Gastroesophageal sphincter (tissue), 4 donors: ENCODE measurements around the gene EIF4ENIF1. TPM values are rescaled to one million over a fixed set of nuclear protein-coding genes. Genes with fewer than 3 reads are reported as not detected.

Source experiments
- ATAC-seq: fragments of 150-250 bp; one replicate; pipeline ENCODE4 v1.9.1; 2016; ENCODE audit warnings: mild to moderate bottlenecking, moderate library complexity
- H3K27ac ChIP-seq, 4 donors: fragments of 200-600 bp; sonication (generic) in 3 of 4; 1 replicate in 3 of 4; 2 replicates in 1 of 4; pipeline ENCODE4 v1.5.1; 2016 to 2019
- H3K27me3 ChIP-seq: fragments of 200-600 bp; sonication (generic); one replicate; pipeline ENCODE4 v1.5.1; 2019
- H3K36me3 ChIP-seq, 2 donors: fragments of 200-600 bp; sonication (generic); one replicate each; pipeline ENCODE4 v1.5.1; 2019; ENCODE audit warnings: control low read depth in 1 of 2
- H3K4me1 ChIP-seq, 3 donors: fragments of 200-600 bp; sonication (generic); 1 replicate in 2 of 3; 2 replicates in 1 of 3; pipeline ENCODE4 v1.5.1; 2016 to 2019; ENCODE audit warnings: control low read depth in 2 of 3
- H3K4me3 ChIP-seq, 2 donors: fragments of 200-600 bp; sonication (generic); one replicate each; pipeline ENCODE4 v1.5.1; 2019; ENCODE audit warnings: mild to moderate bottlenecking in 1 of 2, moderate library complexity in 1 of 2
- H3K9me3 ChIP-seq, 3 donors: fragments of 200-600 bp; sonication (generic); one replicate each; pipeline ENCODE4 v1.5.1; 2017 to 2019; ENCODE audit warnings: control low read depth in 2 of 3
- EP300 ChIP-seq: sonication (generic); formaldehyde crosslinking; IDR thresholded peaks from one replicate; pipeline ENCODE4 v1.6.1; 2017; ENCODE audit warnings: antibody characterized with exemption, mild to moderate bottlenecking
- POLR2A ChIP-seq, 2 donors: fragments of 450-650 bp; IDR thresholded peaks; one replicate each; pipeline ENCODE4 v1.6.1; 2017; ENCODE audit warnings: antibody characterized with exemption in 2 of 2, mild to moderate bottlenecking in 2 of 2, moderate library complexity in 1 of 2
- POLR2AphosphoS5 ChIP-seq: sonication (generic); formaldehyde crosslinking; IDR thresholded peaks from one replicate; pipeline ENCODE4 v1.6.1; 2017; ENCODE audit warnings: antibody characterized with exemption
- WGBS, 2 donors: methylation state at CpG; one replicate each; pipeline ENCODE4 v1.1.5; 2018; ENCODE audit warnings: low coverage in 1 of 2; 5-methylcytosine and 5-hydroxymethylcytosine counted together
- total RNA-seq, 4 donors: library from RNA; depleted of rRNA; stranded (reverse); fragments of >200 nt; gene quantifications; one replicate each; pipeline ENCODE4 v1.1.0, GENCODE V29; 2016
- TF ChIP-seq, protein P1 (sequence below), 4 experiments: fragments of 200-600 bp in 2 of 4; fragments of 450-650 bp in 2 of 4; sonication (generic) in 1 of 4; IDR thresholded peaks; one replicate each; pipeline ENCODE4 v1.5.1; 2017 to 2019; ENCODE audit warnings: antibody characterized with exemption in 4 of 4, mild to moderate bottlenecking in 2 of 4, moderate library complexity in 2 of 4

The EIF4ENIF1 gene
- total RNA-seq, 4 donors from 2014 or later = 18.4 to 24.0 (median 20.5) TPM

DNA sequence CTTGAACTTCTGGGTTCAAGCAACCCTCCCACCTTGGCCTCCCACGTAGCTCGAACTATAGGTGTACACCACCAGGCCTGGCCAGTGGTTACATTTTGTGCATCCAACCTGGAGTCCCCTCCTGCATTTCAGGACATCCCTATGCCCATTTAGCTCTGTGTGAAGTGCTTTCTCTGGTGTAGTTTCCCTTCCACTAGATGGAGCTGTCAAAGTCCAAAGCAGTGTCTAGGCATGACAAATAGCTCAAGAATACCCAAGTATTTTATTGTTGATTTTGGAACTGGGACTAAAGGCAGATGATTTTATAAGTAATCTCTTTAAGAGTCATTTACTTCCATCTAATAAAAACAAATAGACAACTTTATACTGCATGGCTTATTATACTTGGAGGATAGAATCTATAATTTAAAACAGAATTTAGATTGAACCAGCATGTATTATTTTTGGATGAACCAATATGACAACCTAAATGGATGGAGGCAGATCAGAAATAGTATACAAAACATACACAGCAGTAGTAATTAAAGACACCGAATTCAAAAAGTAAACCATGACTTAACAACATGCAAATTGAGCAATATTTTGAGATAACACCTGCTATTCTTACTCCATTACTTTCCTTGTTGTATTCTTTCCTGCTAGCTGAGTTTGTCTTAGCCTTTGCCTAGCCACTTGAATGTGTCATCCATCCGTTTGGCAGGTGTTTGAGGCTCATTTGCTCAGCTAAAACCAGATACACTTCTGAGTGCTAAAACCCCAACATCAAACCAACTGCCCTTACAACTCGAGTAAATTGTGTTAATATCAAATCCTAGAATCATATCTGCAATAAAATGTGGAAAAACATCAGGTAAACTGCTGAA lies 37.7 kb downstream of the EIF4ENIF1 start:
- no peak for ATAC-seq
- TF ChIP-seq POLR2AphosphoS5 (no peak), EP300 (no peak), POLR2A (IDR thresholded peaks at IDR 0.05) (no peak)
- TF ChIP-seq, protein P1, sequence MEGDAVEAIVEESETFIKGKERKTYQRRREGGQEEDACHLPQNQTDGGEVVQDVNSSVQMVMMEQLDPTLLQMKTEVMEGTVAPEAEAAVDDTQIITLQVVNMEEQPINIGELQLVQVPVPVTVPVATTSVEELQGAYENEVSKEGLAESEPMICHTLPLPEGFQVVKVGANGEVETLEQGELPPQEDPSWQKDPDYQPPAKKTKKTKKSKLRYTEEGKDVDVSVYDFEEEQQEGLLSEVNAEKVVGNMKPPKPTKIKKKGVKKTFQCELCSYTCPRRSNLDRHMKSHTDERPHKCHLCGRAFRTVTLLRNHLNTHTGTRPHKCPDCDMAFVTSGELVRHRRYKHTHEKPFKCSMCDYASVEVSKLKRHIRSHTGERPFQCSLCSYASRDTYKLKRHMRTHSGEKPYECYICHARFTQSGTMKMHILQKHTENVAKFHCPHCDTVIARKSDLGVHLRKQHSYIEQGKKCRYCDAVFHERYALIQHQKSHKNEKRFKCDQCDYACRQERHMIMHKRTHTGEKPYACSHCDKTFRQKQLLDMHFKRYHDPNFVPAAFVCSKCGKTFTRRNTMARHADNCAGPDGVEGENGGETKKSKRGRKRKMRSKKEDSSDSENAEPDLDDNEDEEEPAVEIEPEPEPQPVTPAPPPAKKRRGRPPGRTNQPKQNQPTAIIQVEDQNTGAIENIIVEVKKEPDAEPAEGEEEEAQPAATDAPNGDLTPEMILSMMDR (IDR thresholded peaks at IDR 0.05) = peak in 2 of 4 experiments; percentile 12 to 42
- WGBS, 2 donors = 83 to 85% methylated on average over 5 of the region's 5 CpGs
- Histone ChIP-seq H3K36me3 (peaks cover 0 to 69% of the 10 kb centered on the region in 2 donors), H3K4me1 (no peaks in the 10 kb centered on the region), H3K27ac (no peak overlapping the region), H3K9me3 (no peaks in the 10 kb centered on the region), H3K4me3 (no peak overlapping the region), H3K27me3 (no peaks in the 10 kb centered on the region)

DNA sequence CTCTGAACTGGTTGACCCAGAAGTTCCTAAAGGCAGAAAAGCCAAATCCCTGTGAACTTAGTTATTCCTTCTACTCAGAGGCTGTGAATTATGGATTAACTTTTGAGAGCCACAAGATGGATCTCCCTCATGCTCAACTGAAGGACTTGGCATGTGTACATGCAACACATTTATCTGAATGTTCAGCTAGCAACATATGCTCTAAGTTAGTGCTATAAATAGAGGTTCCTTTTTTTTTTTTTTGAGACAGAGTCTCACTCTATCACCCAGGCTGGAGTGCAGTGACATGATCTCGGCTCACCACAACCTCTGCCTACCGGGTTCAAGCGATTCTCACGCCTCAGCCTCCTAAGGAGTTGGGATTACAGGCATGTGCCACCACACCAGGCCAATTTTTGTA lies 40.1 kb downstream of the EIF4ENIF1 start:
- no peak overlapping the region for H3K27ac ChIP-seq
- WGBS, 2 donors = 66 to 75% methylated on average over 3 to 4 of the region's 4 CpGs
- H3K4me3 ChIP-seq = no peak overlapping the region
- H3K4me1 ChIP-seq = no peaks in the 10 kb centered on the region
- H3K36me3 ChIP-seq = peaks cover 0 to 72% of the 10 kb centered on the region in 2 donors
- no peak for TF ChIP-seq POLR2A (IDR thresholded peaks at IDR 0.05)
- TF ChIP-seq EP300 = no peak
- no peak for TF ChIP-seq POLR2AphosphoS5
- TF ChIP-seq, protein P1 (IDR thresholded peaks at IDR 0.05) = no peak
- no peak for ATAC-seq
- H3K27me3 ChIP-seq = no peaks in the 10 kb centered on the region
- no peaks in the 10 kb centered on the region for H3K9me3 ChIP-seq

DNA sequence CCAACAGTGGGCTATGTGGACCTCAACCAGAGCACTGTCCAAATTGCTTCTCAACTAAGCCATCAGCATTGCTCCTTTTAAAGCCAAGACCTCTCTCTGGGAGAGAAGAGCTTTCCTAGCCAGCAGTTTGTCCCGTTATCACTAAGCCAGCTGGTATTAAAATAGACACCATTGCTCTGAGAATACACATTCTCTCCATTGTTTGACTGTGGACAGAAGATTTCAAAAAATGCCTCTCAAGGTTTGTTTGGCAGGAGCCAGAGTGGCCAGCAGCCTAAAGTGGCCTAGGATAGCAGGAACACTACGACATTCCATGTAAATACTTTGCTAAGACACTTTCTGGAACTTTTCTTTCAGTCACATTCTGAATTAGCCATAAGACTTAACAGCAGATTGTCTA lies 41.3 kb downstream of the EIF4ENIF1 start:
- no peaks in the 10 kb centered on the region for H3K9me3 ChIP-seq
- H3K4me3 ChIP-seq = no peak overlapping the region
- no peaks in the 10 kb centered on the region for H3K27me3 ChIP-seq
- no peak for TF ChIP-seq POLR2AphosphoS5
- no peak for TF ChIP-seq POLR2A (IDR thresholded peaks at IDR 0.05)
- TF ChIP-seq, protein P1 (IDR thresholded peaks at IDR 0.05) = no peak
- no peak for TF ChIP-seq EP300
- WGBS, 2 donors = 33 to 72% methylated on average over 1 to 2 of the region's 2 CpGs
- H3K4me1 ChIP-seq = no peaks in the 10 kb centered on the region
- no peak overlapping the region for H3K27ac ChIP-seq
- ATAC-seq = no peak
- peaks cover 0 to 72% of the 10 kb centered on the region in 2 donors for H3K36me3 ChIP-seq

DNA sequence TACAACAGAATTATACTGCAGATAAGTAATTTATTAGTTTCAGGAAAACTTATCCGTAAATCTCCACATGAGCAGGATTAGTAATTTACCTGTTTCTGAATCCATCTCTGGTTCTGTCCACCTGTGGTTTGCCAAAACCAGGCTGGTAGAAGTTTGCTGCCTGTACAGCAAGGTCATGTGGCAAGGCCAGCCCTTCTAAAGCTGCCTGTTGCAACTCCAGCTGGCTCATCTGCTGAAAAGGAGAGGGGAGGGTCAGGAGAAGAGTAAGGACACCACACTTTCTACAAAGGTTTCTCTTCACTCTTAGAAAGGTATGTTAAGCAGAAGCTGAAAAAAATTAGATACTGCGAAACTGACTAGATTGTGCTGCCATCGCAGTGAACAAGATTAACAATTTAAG lies 42.3 kb downstream of the EIF4ENIF1 start:
- H3K36me3 ChIP-seq = peaks cover 0 to 72% of the 10 kb centered on the region in 2 donors
- no peaks in the 10 kb centered on the region for H3K4me1 ChIP-seq
- H3K4me3 ChIP-seq = no peak overlapping the region
- H3K27me3 ChIP-seq = no peaks in the 10 kb centered on the region
- H3K9me3 ChIP-seq = no peaks in the 10 kb centered on the region
- no peak overlapping the region for H3K27ac ChIP-seq
- 97 to 100% methylated on average over 3 of the region's 3 CpGs for WGBS, 2 donors
- TF ChIP-seq, protein P1 (IDR thresholded peaks at IDR 0.05) = no peak
- TF ChIP-seq POLR2AphosphoS5 (no peak), EP300 (no peak), POLR2A (IDR thresholded peaks at IDR 0.05) (no peak)
- no peak for ATAC-seq

DNA sequence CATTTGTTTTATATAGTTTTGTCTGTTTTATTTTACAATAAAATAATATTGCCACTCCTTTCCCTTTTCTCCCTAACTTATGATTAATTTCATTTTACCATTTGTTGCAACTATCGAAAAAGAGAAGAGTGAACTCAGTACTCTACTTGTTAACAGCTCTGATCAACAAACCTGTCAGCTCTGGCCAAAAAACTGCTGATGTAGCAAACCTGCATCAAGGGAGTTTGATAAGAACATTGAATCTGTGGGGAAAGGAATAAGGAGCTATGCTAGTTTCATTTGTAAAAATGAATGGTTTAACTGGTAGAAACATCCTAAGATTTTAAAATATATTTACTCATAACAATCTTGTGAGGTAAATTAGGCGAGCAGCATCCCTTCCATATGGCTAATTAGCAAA lies 42.9 kb downstream of the EIF4ENIF1 start:
- Histone ChIP-seq H3K4me3 (no peak overlapping the region), H3K4me1 (no peaks in the 10 kb centered on the region), H3K36me3 (peaks cover 0 to 75% of the 10 kb centered on the region in 2 donors), H3K9me3 (no peaks in the 10 kb centered on the region), H3K27ac (no peak overlapping the region), H3K27me3 (no peaks in the 10 kb centered on the region)
- TF ChIP-seq, protein P1 (IDR thresholded peaks at IDR 0.05) = no peak
- no peak for TF ChIP-seq POLR2A (IDR thresholded peaks at IDR 0.05)
- no peak for TF ChIP-seq EP300
- TF ChIP-seq POLR2AphosphoS5 = no peak
- WGBS, 2 donors = 86 to 100% methylated on average over 2 of the region's 2 CpGs
- ATAC-seq = no peak
